PC-9 (cell line): Measurements from ENCODE around the gene ZNF831. TPM values are rescaled to one million over a fixed set of nuclear protein-coding genes. Genes with fewer than 3 reads are reported as not detected.
A peak's percentile ranks its signal among the peaks of the same experiment; 100 is the strongest.

Experiments
- BruUV-seq: library from RNA; stranded (reverse); fragments of 400-500 nt; replicated peaks from 2 replicates; lab custom pipeline; 2021; lab: Mats Ljungman, UMichigan
- CTCF ChIA-PET: fragments of 300-600 bp; sonication (Branson Sonifier 250); formaldehyde crosslinking; loops from one replicate; lab custom pipeline; 2022; ENCODE audit warnings: antibody characterized with exemption; lab: Charles Lee
- POLR2A ChIA-PET: fragments of 300-600 bp; sonication (Branson Sonifier 250); formaldehyde crosslinking; loops from one replicate; lab custom pipeline; 2022; ENCODE audit warnings: antibody characterized with exemption; ENCODE audit not compliant: unreplicated experiment; lab: Charles Lee
- DNase-seq, 2 experiments: peaks; one replicate each; pipeline versions ENCODE4 v3.0.0 to v3.0.0-alpha.2; 2015 to 2022; ENCODE audit warnings: mixed read lengths in 1 of 2
- H2AFZ ChIP-seq: fragments of 200-600 bp; sonication (generic); 2 replicates; pipeline ENCODE4 v1.8.1; 2017; ENCODE audit warnings: antibody characterized with exemption
- H3F3A ChIP-seq: fragments of 200-600 bp; sonication (generic); 2 replicates; pipeline ENCODE4 v1.8.1; 2017; ENCODE audit warnings: antibody characterized with exemption, mild to moderate bottlenecking, low read depth; ENCODE audit not compliant: insufficient read depth
- H3K27ac ChIP-seq: fragments of 200-600 bp; sonication (generic); 2 replicates; pipeline ENCODE4 v1.6.1; 2016; ENCODE audit warnings: mixed run types
- H3K27me3 ChIP-seq: fragments of 200-600 bp; sonication (generic); 2 replicates; pipeline ENCODE4 v1.6.1; 2016; ENCODE audit warnings: low read depth, mixed run types; ENCODE audit not compliant: insufficient read depth
- H3K36me3 ChIP-seq: fragments of 200-600 bp; sonication (generic); 2 replicates; pipeline ENCODE4 v1.6.1; 2016; ENCODE audit warnings: low read depth, mixed run types
- H3K4me1 ChIP-seq: fragments of 200-600 bp; sonication (generic); replicated peaks from 2 replicates; pipeline ENCODE4 v1.6.1; 2016; ENCODE audit warnings: mixed run types; ENCODE audit not compliant: insufficient read depth
- H3K4me2 ChIP-seq: fragments of 200-600 bp; sonication (generic); 2 replicates; pipeline ENCODE4 v1.6.1; 2017; ENCODE audit warnings: mixed run types
- H3K4me3 ChIP-seq: fragments of 200-600 bp; sonication (generic); 2 replicates; pipeline ENCODE4 v1.6.1; 2016; ENCODE audit warnings: mixed run types
- H3K79me2 ChIP-seq: fragments of 200-600 bp; sonication (generic); 2 replicates; pipeline ENCODE4 v1.6.1; 2017; ENCODE audit warnings: low read depth, mixed run types
- H3K9me2 ChIP-seq: fragments of 200-600 bp; sonication (generic); 2 replicates; pipeline ENCODE4 v1.8.1; 2017; ENCODE audit warnings: mild to moderate bottlenecking; ENCODE audit not compliant: insufficient read depth
- H3K9me3 ChIP-seq: fragments of 200-600 bp; sonication (generic); 2 replicates; pipeline ENCODE4 v1.8.1; 2016; ENCODE audit warnings: low read depth; ENCODE audit not compliant: insufficient read depth
- H4K20me1 ChIP-seq: fragments of 200-600 bp; sonication (generic); 2 replicates; pipeline ENCODE4 v1.8.1; 2017; ENCODE audit not compliant: insufficient read depth
- CTCF ChIP-seq: fragments of 200-600 bp; sonication (generic); conservative IDR thresholded peaks from 2 replicates; pipeline ENCODE4 v1.6.1; 2017; ENCODE audit warnings: mixed run types, antibody characterized with exemption, mild to moderate bottlenecking, moderate library complexity
- EZH2 ChIP-seq: fragments of 200-600 bp; sonication (generic); IDR thresholded peaks from 2 replicates; pipeline ENCODE4 v1.8.0; 2017; ENCODE audit warnings: antibody characterized with exemption, low read depth
- intact Hi-C: fragments of 100-400 bp; cut with micrococcal nuclease; formaldehyde crosslinking; loops from one replicate; pipeline ENCODE4 v1.10.0; 2022; ENCODE audit not compliant: unreplicated experiment
- total RNA-seq: library from RNA; stranded (reverse); gene quantifications from 2 replicates; pipeline ENCODE4 v1.2.3, GENCODE V29; 2021

ZNF831 gene
- total RNA-seq, 1 experiment from 2014 or later = not detected

GRCh38 chr20:59250293-59250692 lies 86.7 kb downstream of the ZNF831 start:
- H3K9me3 ChIP-seq = no peaks in the 10 kb centered on the region
- ChIA-PET CTCF (no interaction called here), POLR2A (no interaction called here)
- H2AFZ ChIP-seq = no peak overlapping the region
- no peak for TF ChIP-seq EZH2
- no peak for TF ChIP-seq CTCF
- no peaks in the 10 kb centered on the region for H3K4me1 ChIP-seq
- H3K9me2 ChIP-seq = no peaks in the 10 kb centered on the region
- no peaks in the 10 kb centered on the region for H3F3A ChIP-seq
- no TSS peak for BruUV-seq
- no peak overlapping the region for H3K4me2 ChIP-seq
- no peak overlapping the region for H3K27ac ChIP-seq
- intact Hi-C loops = no loop called here
- no peaks in the 10 kb centered on the region for H3K79me2 ChIP-seq
- no peaks in the 10 kb centered on the region for H3K36me3 ChIP-seq
- H3K4me3 ChIP-seq = no peak overlapping the region
- H3K27me3 ChIP-seq = peaks cover 98% of the 10 kb centered on the region
- peak in 1 of 2 experiments; percentile 10 for DNase-seq
- H4K20me1 ChIP-seq = no peaks in the 10 kb centered on the region; the same call in 1 of the 2 replicates

- no peaks in the 10 kb centered on the region for H3K79me2 ChIP-seq
- no peaks in the 10 kb centered on the region for H3K36me3 ChIP-seq
- no peak overlapping the region for H3K27ac ChIP-seq
- BruUV-seq = no TSS peak
- no peak overlapping the region for H3K4me2 ChIP-seq
- peaks cover 91% of the 10 kb centered on the region for H3K27me3 ChIP-seq
- no peaks in the 10 kb centered on the region for H3K9me3 ChIP-seq
- no peaks in the 10 kb centered on the region; the same call in 1 of the 2 replicates for H4K20me1 ChIP-seq
- ChIA-PET CTCF (no interaction called here), POLR2A (no interaction called here)
- no peak for DNase-seq
- H3F3A ChIP-seq = no peaks in the 10 kb centered on the region
- TF ChIP-seq EZH2 = no peak
- TF ChIP-seq CTCF = no peak
- no peaks in the 10 kb centered on the region for H3K9me2 ChIP-seq
- no peaks in the 10 kb centered on the region for H3K4me1 ChIP-seq
- intact Hi-C loops = no loop called here
- H2AFZ ChIP-seq = no peak overlapping the region
- H3K4me3 ChIP-seq = no peak overlapping the region
These were observed 89.7 kb downstream of the ZNF831 start for GRCh38 chr20:59253325-59253724.

- POLR2A ChIA-PET = no interaction called here
- TF ChIP-seq EZH2 (no peak), CTCF (no peak)
- H2AFZ ChIP-seq = no peak overlapping the region
These were observed 90.2 kb downstream of the ZNF831 start for GRCh38 chr20:59253779-59254319.

More at GRCh38 chr20:59253779-59254319, 90.2 kb downstream of the ZNF831 start:
- H3K4me1 ChIP-seq = no peaks in the 10 kb centered on the region
- no peak overlapping the region for H3K27ac ChIP-seq
- H4K20me1 ChIP-seq = no peaks in the 10 kb centered on the region; the same call in 1 of the 2 replicates
- H3F3A ChIP-seq = no peaks in the 10 kb centered on the region
- peaks cover 91% of the 10 kb centered on the region for H3K27me3 ChIP-seq
- no peak overlapping the region for H3K4me3 ChIP-seq
- H3K9me3 ChIP-seq = no peaks in the 10 kb centered on the region
- H3K79me2 ChIP-seq = no peaks in the 10 kb centered on the region
- H3K9me2 ChIP-seq = no peaks in the 10 kb centered on the region
- no peaks in the 10 kb centered on the region for H3K36me3 ChIP-seq
- CTCF ChIA-PET = no interaction called here
- DNase-seq = no peak
- no TSS peak for BruUV-seq
- H3K4me2 ChIP-seq = no peak overlapping the region
- intact Hi-C loops = no loop called here
